HG03060 (cell line): Measurements from ENCODE around the gene PNMT.

ENCODE experiments used
- ATAC-seq: cut with Tn5 transposase; IDR thresholded peaks from one replicate; pipeline ENCODE4 v1.9.1; 2021; ENCODE audit warnings: low read depth, moderate number of reproducible peaks; ENCODE audit not compliant: unreplicated experiment

The PNMT gene

GRCh38 chr17:39632153-39632941 lies 35.9 kb upstream of the PNMT start:
- ATAC-seq: no peak

GRCh38 chr17:39633570-39634183 lies 34.6 kb upstream of the PNMT start:
- ATAC-seq: no peak

- no peak for ATAC-seq
Measured at GRCh38 chr17:39634384-39634871, 33.8 kb upstream of the PNMT start.

GRCh38 chr17:39635614-39636176 lies 32.6 kb upstream of the PNMT start:
- ATAC-seq: no peak

- ATAC-seq: no peak
Measured at GRCh38 chr17:39636587-39636926, 31.7 kb upstream of the PNMT start.

- ATAC-seq: no peak
Measured at GRCh38 chr17:39636927-39637736, 31.1 kb upstream of the PNMT start, which contains the start of gene STARD3. Gene STARD3, plus strand, starts transcription at chr17:39637144. Its CDS starts 16,388 bp downstream, at chr17:39653532.

- no peak for ATAC-seq
Measured at GRCh38 chr17:39638317-39638716, 29.9 kb upstream of the PNMT start.

GRCh38 chr17:39639043-39639442 lies 29.2 kb upstream of the PNMT start:
- no peak for ATAC-seq

GRCh38 chr17:39639566-39640458 lies 28.4 kb upstream of the PNMT start:
- no peak for ATAC-seq

GRCh38 chr17:39640591-39641031 lies 27.6 kb upstream of the PNMT start:
- no peak for ATAC-seq

- ATAC-seq: no peak
Measured at GRCh38 chr17:39641097-39641496, 27.2 kb upstream of the PNMT start.

- ATAC-seq: no peak
Measured at GRCh38 chr17:39641883-39642282, 26.4 kb upstream of the PNMT start.

- ATAC-seq: no peak
Measured at GRCh38 chr17:39642291-39643074, 25.8 kb upstream of the PNMT start.

- no peak for ATAC-seq
Measured at GRCh38 chr17:39643271-39643670, 25.0 kb upstream of the PNMT start.

GRCh38 chr17:39647256-39647655 lies 21.0 kb upstream of the PNMT start:
- no peak for ATAC-seq

GRCh38 chr17:39648616-39649366 lies 19.5 kb upstream of the PNMT start:
- ATAC-seq: no peak

- no peak for ATAC-seq
Measured at GRCh38 chr17:39650121-39650579, 18.1 kb upstream of the PNMT start.

GRCh38 chr17:39651923-39652586 lies 16.2 kb upstream of the PNMT start:
- no peak for ATAC-seq
